ENCODE measurements around the gene BAZ1A. TPM values are rescaled to one million over a fixed set of nuclear protein-coding genes. Genes with fewer than 3 reads are reported as not detected.
"Not testable (repeated sequence)": the region's sequence is repeated elsewhere in the genome, so short reads cannot be mapped to it uniquely, and the experiment has no call there.

The BAZ1A gene
- total and polyA plus RNA-seq, 2 donors (not counting 1 experiment from before 2014, with no cell fraction given) = 18.8 to 36.8 TPM

DNA sequence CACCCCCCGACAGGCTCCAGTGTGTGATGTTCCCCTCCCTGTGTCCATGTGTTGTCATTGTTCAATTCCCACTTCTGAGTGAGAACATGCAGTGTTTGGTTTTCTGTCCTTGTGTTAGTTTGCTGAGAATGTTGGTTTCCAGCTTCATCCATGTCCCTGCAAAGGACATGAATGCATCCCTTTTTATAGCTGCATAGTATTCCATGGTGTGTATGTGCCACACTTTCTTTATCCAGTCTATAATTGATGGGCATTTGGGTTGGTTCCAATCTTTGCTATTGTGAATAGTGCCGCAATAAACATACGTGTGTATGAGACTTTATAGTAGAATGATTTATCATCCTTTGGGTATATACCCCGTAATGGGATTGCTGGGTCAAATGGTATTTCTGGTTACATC lies 138.1 kb downstream of the BAZ1A start:
- intact Hi-C loops (cut with micrococcal nuclease); H3K27ac ChIP-seq (ENCODE audit: low read length in 2 of 2): not testable (repeated sequence)

DNA sequence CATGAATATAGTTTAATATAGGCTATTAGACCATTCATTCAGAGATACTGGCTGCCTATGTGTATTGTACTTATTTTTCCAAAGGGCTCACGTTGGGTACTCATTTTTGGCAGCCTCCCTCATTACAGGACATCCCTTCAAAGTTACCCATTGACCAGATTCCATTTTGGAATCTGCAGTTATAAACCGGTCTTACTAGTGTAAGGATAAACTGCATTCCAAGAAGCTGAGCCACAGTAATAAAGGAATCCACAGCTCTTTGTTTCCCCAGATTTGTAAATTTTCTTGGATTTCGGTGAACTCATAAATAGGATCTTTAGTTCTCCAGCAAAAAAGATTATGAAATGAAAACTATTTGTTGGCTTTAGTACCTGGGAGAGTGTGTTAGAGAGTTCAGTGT lies 141.9 kb downstream of the BAZ1A start:
- ChIA-PET CTCF (interaction anchor here (0.6 to 1.7 kb wide), 5 partner anchors 8 to 82 kb away, joined by 3 to 15 read pairs (median 3); no protein-coding TSS in a partner anchor), POLR2A (no interaction called here)
- H3K4me1 Mint-ChIP-seq = no peaks in the 10 kb centered on the region
- H3K27me3 Mint-ChIP-seq = no peaks in the 10 kb centered on the region
- Histone ChIP-seq H2AFZ (ENCODE audit: insufficient read depth, low read depth, low read length, poor library complexity, severe bottlenecking) (no peak overlapping the region), H3K9me3 (ENCODE audit: control extremely low read depth in 1 of 3, control insufficient read depth in 2 of 3, insufficient read depth in 1 of 3, low read length in 2 of 3) (no peaks in the 10 kb centered on the region), H3K27ac (ENCODE audit: low read length in 2 of 2) (no peak overlapping the region), H3K27me3 (replicated peaks in 1 of 4; ENCODE audit: control extremely low read depth in 1 of 4, control insufficient read depth in 3 of 4, insufficient read depth in 4 of 4, low read length in 3 of 4) (no peaks in the 10 kb centered on the region), H4K20me1 (ENCODE audit: control insufficient read depth, insufficient read depth, low read length, poor library complexity, severe bottlenecking) (no peaks in the 10 kb centered on the region), H3K9ac (ENCODE audit: low read length) (no peak overlapping the region), H3K36me3 (replicated peaks in 1 of 2; ENCODE audit: control extremely low read depth in 1 of 2, control insufficient read depth in 1 of 2, extremely low read depth in 1 of 2, insufficient read depth in 2 of 2, low read length in 1 of 2) (no peaks in the 10 kb centered on the region), H3K4me1 (ENCODE audit: control insufficient read depth in 2 of 2, insufficient read depth in 2 of 2, low read length in 2 of 2) (no peaks in the 10 kb centered on the region), H3K4me2 (replicated peaks; ENCODE audit: low read depth, low read length, poor library complexity, severe bottlenecking) (no peak overlapping the region), H3K4me3 (ENCODE audit: control extremely low read depth in 1 of 5, extremely low read depth in 1 of 5, insufficient read depth in 1 of 5, low read depth in 2 of 5, low read length in 4 of 5) (no peak overlapping the region), H3K79me2 (ENCODE audit: control insufficient read depth, insufficient read depth, low read length) (no peaks in the 10 kb centered on the region)
- H3K27ac Mint-ChIP-seq = no peak overlapping the region
- WGBS (ENCODE audit: insufficient coverage) = 100% methylated on average over 1 of the region's 3 CpGs
- ATAC-seq (ENCODE audit: low read depth) = no peak
- no peak overlapping the region for H3K4me3 Mint-ChIP-seq
- H3K9me3 Mint-ChIP-seq (ENCODE audit: insufficient read depth) = no peaks in the 10 kb centered on the region
- no peak for DNase-seq
- TF ChIP-seq, protein P1, sequence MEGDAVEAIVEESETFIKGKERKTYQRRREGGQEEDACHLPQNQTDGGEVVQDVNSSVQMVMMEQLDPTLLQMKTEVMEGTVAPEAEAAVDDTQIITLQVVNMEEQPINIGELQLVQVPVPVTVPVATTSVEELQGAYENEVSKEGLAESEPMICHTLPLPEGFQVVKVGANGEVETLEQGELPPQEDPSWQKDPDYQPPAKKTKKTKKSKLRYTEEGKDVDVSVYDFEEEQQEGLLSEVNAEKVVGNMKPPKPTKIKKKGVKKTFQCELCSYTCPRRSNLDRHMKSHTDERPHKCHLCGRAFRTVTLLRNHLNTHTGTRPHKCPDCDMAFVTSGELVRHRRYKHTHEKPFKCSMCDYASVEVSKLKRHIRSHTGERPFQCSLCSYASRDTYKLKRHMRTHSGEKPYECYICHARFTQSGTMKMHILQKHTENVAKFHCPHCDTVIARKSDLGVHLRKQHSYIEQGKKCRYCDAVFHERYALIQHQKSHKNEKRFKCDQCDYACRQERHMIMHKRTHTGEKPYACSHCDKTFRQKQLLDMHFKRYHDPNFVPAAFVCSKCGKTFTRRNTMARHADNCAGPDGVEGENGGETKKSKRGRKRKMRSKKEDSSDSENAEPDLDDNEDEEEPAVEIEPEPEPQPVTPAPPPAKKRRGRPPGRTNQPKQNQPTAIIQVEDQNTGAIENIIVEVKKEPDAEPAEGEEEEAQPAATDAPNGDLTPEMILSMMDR (IDR thresholded peaks at IDR 0.05) = no peak
- no peak for TF ChIP-seq EZH2 (IDR thresholded peaks at IDR 0.05; ENCODE audit: borderline replicate concordance, insufficient read depth, low read depth, low read length, poor library complexity, severe bottlenecking)
- intact Hi-C loops (cut with micrococcal nuclease) = no loop called here

More for the DNA sequence above, 138.1 kb downstream of the BAZ1A start:
- H3K27me3 Mint-ChIP-seq; H3K4me3 Mint-ChIP-seq; H3K9me3 ChIP-seq (ENCODE audit: control extremely low read depth in 1 of 3, control insufficient read depth in 2 of 3, insufficient read depth in 1 of 3, low read length in 2 of 3); H3K4me2 ChIP-seq (replicated peaks; ENCODE audit: low read depth, low read length, poor library complexity, severe bottlenecking); ATAC-seq (ENCODE audit: low read depth); H3K79me2 ChIP-seq (ENCODE audit: control insufficient read depth, insufficient read depth, low read length); H2AFZ ChIP-seq (ENCODE audit: insufficient read depth, low read depth, low read length, poor library complexity, severe bottlenecking); H3K9me3 Mint-ChIP-seq (ENCODE audit: insufficient read depth); H3K4me1 ChIP-seq (ENCODE audit: control insufficient read depth in 2 of 2, insufficient read depth in 2 of 2, low read length in 2 of 2); DNase-seq; H3K4me1 Mint-ChIP-seq; H3K27ac Mint-ChIP-seq; H3K36me3 ChIP-seq (replicated peaks in 1 of 2; ENCODE audit: control extremely low read depth in 1 of 2, control insufficient read depth in 1 of 2, extremely low read depth in 1 of 2, insufficient read depth in 2 of 2, low read length in 1 of 2); H3K4me3 ChIP-seq (ENCODE audit: control extremely low read depth in 1 of 5, extremely low read depth in 1 of 5, insufficient read depth in 1 of 5, low read depth in 2 of 5, low read length in 4 of 5); H3K9ac ChIP-seq (ENCODE audit: low read length); H3K27me3 ChIP-seq (replicated peaks in 1 of 4; ENCODE audit: control extremely low read depth in 1 of 4, control insufficient read depth in 3 of 4, insufficient read depth in 4 of 4, low read length in 3 of 4); POLR2A ChIA-PET; CTCF ChIA-PET; H4K20me1 ChIP-seq (ENCODE audit: control insufficient read depth, insufficient read depth, low read length, poor library complexity, severe bottlenecking): not testable (repeated sequence)
- WGBS (ENCODE audit: insufficient coverage) = no CpG with 5 or more reads among the region's 4 CpGs
